ENCODE results near the gene DPPA5. TPM values are rescaled to one million over a fixed set of nuclear protein-coding genes. Genes with fewer than 3 reads are reported as not detected.

DPPA5 gene
- total and polyA plus RNA-seq, 9 of the 15 experiments (the other 6 are each of a cell fraction or from before 2014, with no cell fraction given), result not detected

DNA sequence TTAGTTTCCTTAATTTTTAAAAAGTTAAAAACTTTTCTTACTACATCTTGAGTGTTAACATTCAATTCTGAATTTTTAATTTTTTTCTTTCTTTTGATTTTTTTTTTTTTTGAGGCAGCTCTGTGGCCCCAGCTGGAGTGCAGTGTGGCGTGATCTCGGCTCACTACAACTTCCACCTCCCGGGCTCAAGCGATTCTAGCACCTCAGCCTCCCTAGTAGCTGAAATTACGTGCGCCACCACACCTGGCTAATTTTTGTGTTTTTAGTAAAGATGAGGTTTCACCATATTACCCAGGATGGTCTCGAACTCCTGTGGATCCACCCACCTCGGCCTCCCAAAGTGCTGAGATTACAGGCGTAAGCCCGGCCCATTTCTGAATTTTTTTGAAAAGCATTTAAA, 41.8 kb upstream of the DPPA5 start:
- in situ Hi-C loops (cut with MboI), result no loop called here

DNA sequence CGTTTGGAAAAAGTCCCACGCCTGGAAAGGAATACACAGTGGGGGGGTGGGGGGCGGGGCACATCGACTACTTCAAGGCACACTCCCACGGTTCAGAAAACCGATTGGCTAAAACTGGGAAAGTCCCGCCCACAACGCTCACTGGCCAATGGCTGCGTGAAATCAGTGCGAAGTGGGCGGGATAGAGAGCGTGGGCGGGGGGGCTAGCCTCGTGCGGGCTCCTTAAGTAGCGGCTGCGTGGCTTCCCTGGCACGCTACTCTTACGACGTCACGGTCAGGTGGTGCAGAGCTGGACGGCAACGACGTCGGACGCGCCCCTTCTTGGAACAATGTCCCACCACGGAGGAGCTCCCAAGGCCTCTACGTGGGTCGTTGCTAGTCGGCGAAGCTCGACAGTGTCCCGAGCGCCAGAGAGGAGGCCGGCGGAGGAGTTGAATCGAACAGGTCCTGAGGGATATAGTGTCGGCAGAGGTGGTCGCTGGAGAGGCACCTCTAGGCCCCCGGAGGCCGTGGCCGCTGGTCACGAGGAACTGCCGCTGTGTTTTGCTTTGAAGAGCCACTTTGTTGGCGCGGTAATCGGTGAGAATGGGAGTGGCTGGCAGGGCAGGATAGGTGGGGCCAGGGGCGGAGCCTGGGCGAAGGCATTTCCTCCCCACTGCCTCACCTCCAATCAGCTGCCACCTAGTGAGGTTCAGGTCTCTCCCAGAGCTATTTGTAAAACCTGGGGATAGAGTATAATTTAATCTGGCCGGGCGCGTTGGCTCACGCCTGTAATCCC, 40.7 kb upstream of the DPPA5 start, which contains the start of gene DDX43:
Gene DDX43 (plus strand): TSS at position 252 of the 778 bp plus-strand sequence. CDS start 78 bp downstream, at position 330.
- WGBS (ENCODE audit: insufficient coverage, low coverage, missing lambda C conversion rate), result 88% methylated on average over 24 of the region's 54 CpGs
- CTCF ChIA-PET (ENCODE audit: low intra/inter-chr PET ratio), result no interaction called here

More for the DNA sequence above, 41.8 kb upstream of the DPPA5 start:
- no peak overlapping the region for H3K4me3 ChIP-seq
- no peaks in the 10 kb centered on the region for H3K79me2 ChIP-seq (ENCODE audit: control insufficient read depth, insufficient read depth, low read length)
- TF ChIP-seq ZNF644 (tag; IDR thresholded peaks at IDR 0.05; ENCODE audit: low read depth), result no peak
- TF ChIP-seq ETV1 (tag; conservative IDR thresholded peaks at IDR 0.05; ENCODE audit: low read depth), result no peak
- no peak for TF ChIP-seq PURB (CRISPR knock-in tag; IDR thresholded peaks at IDR 0.05; ENCODE audit: low read depth)
- no peak for TF ChIP-seq MTA3 (IDR thresholded peaks at IDR 0.05; ENCODE audit: borderline replicate concordance)
- no peak for TF ChIP-seq BDP1 (IDR thresholded peaks at IDR 0.05; ENCODE audit: insufficient read depth, insufficient read length)
- TF ChIP-seq FOSL1 (tag; conservative IDR thresholded peaks at IDR 0.05), result no peak
- no peak for TF ChIP-seq ETV5 (CRISPR knock-in tag; IDR thresholded peaks at IDR 0.05; ENCODE audit: low read depth)
- no peak for TF ChIP-seq BRD9 (IDR thresholded peaks at IDR 0.05; ENCODE audit: low read depth, partially characterized antibody)
- no TSS peak for BruUV-seq (replicated peaks)
- H3K27ac ChIP-seq (ENCODE audit: extremely low read depth, low read depth, low read length), result no peak overlapping the region
- no peaks in the 10 kb centered on the region for H3K27me3 ChIP-seq (ENCODE audit: control insufficient read depth in 2 of 2, insufficient read depth in 2 of 2, low read length in 2 of 2)
- H3K4me1 ChIP-seq (replicated peaks in 1 of 2; ENCODE audit: control insufficient read depth in 2 of 2, insufficient read depth in 2 of 2, low read length in 2 of 2), result peaks cover 0 to 4% of the 10 kb centered on the region in 2 experiments; a peak in 1 of 5 replicates
- FAIRE-seq (no peak), DNase-seq (ENCODE audit: extremely low read depth in 1 of 4, low spot score in 3 of 4) (no peak), ATAC-seq (no peak)
- no peak overlapping the region for H2AFZ ChIP-seq (ENCODE audit: low read depth, low read length)
- H4K20me1 ChIP-seq (replicated peaks; ENCODE audit: control insufficient read depth, insufficient read depth, low read length), result no peaks in the 10 kb centered on the region
- no peaks in the 10 kb centered on the region for H3K9me1 ChIP-seq (ENCODE audit: control insufficient read depth, insufficient read depth, low read length)
- intact Hi-C loops (cut with micrococcal nuclease), result no loop called here
- no peaks in the 10 kb centered on the region for H3K36me3 ChIP-seq (ENCODE audit: control insufficient read depth, insufficient read depth, low read length)
- WGBS (ENCODE audit: insufficient coverage, low coverage, missing lambda C conversion rate), result 85% methylated on average over 10 of the region's 10 CpGs
- ChIA-PET CTCF (ENCODE audit: low intra/inter-chr PET ratio) (interaction anchor here (0.7 kb wide), 1 partner anchor 21 kb away, joined by 4 read pairs; no protein-coding TSS in a partner anchor), POLR2A (no interaction called here)
- H3K9ac ChIP-seq (ENCODE audit: insufficient read depth in 1 of 2, low read depth in 2 of 2, low read length in 2 of 2), result no peak overlapping the region
- H3K4me2 ChIP-seq (ENCODE audit: insufficient read depth, low read length), result no peak overlapping the region
- H3K9me3 ChIP-seq (replicated peaks; ENCODE audit: control insufficient read depth, insufficient read depth, low read depth, low read length), result no peaks in the 10 kb centered on the region; the same call in 1 of the 2 replicates

More for the DNA sequence above, 40.7 kb upstream of the DPPA5 start, which contains the start of gene DDX43:
- Histone ChIP-seq H3K9me1 (ENCODE audit: control insufficient read depth, insufficient read depth, low read length) (no peaks in the 10 kb centered on the region), H3K4me1 (replicated peaks in 1 of 2; ENCODE audit: control insufficient read depth in 2 of 2, insufficient read depth in 2 of 2, low read length in 2 of 2) (peaks cover 4 to 7% of the 10 kb centered on the region in 2 experiments), H3K4me2 (ENCODE audit: insufficient read depth, low read length) (no peak within 1 kb of the TSS), H3K27me3 (ENCODE audit: control insufficient read depth in 2 of 2, insufficient read depth in 2 of 2, low read length in 2 of 2) (no peaks in the 10 kb centered on the region), H4K20me1 (replicated peaks; ENCODE audit: control insufficient read depth, insufficient read depth, low read length) (no peaks in the 10 kb centered on the region), H2AFZ (ENCODE audit: low read depth, low read length) (no peak within 1 kb of the TSS), H3K9ac (ENCODE audit: insufficient read depth in 1 of 2, low read depth in 2 of 2, low read length in 2 of 2) (no peak within 1 kb of the TSS), H3K79me2 (ENCODE audit: control insufficient read depth, insufficient read depth, low read length) (no peaks in the 10 kb centered on the region), H3K4me3 (no peak within 1 kb of the TSS), H3K27ac (ENCODE audit: extremely low read depth, low read depth, low read length) (no peak within 1 kb of the TSS), H3K36me3 (ENCODE audit: control insufficient read depth, insufficient read depth, low read length) (no peaks in the 10 kb centered on the region), H3K9me3 (replicated peaks; ENCODE audit: control insufficient read depth, insufficient read depth, low read depth, low read length) (no peaks in the 10 kb centered on the region; the same call in 1 of the 2 replicates)
- BruUV-seq (replicated peaks), result no TSS peak
- DNase-seq (ENCODE audit: extremely low read depth in 1 of 4, low spot score in 3 of 4), result no peak
- TF ChIP-seq SMAD2 (IDR thresholded peaks at IDR 0.05; ENCODE audit: low read depth, low read length) (no peak), CBX1 (IDR thresholded peaks at IDR 0.05; ENCODE audit: low read depth) (peak; percentile 36; the same call in 1 of the 2 replicates)
- TF ChIP-seq, protein P1, sequence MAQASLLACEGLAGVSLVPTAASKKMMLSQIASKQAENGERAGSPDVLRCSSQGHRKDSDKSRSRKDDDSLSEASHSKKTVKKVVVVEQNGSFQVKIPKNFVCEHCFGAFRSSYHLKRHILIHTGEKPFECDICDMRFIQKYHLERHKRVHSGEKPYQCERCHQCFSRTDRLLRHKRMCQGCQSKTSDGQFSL (CRISPR knock-in tag; IDR thresholded peaks at IDR 0.05), result peak; percentile 51; the same call in 1 of the 2 replicates
- TF ChIP-seq, protein P1 (tag; IDR thresholded peaks at IDR 0.05), result no peak
- ATAC-seq, result no peak
- in situ Hi-C loops (cut with MboI), result no loop called here
- FAIRE-seq, result no peak
- intact Hi-C loops (cut with micrococcal nuclease), result no loop called here
- POLR2A ChIA-PET, result interaction anchor here (0.6 kb wide), 1 partner anchor 47 kb away, joined by 3 read pairs; no protein-coding TSS in a partner anchor

Data from K562 (cell line).